Measurements from ENCODE around the gene HIGD1C.

- no peak for TF ChIP-seq CTCF (IDR thresholded peaks at IDR 0.05; ENCODE audit: insufficient read depth, low read length, poor library complexity, severe bottlenecking)
- TF ChIP-seq EZH2phosphoT487 (conservative IDR thresholded peaks at IDR 0.05; ENCODE audit: low read length) = no peak
These were observed 19.6 kb downstream of the HIGD1C start for GRCh38 chr12:50971946-50972345.

Measured in SU-DHL-6 (cell line).